ENCODE results near the gene MANF.
"Not testable (repeated sequence)": the region's sequence is repeated elsewhere in the genome, so short reads cannot be mapped to it uniquely, and the experiment has no call there.

Gene MANF

GRCh38 chr3:51384726-51385473, at the start of gene MANF:
TSS of gene MANF (plus strand) at chr3:51385291. CDS start at chr3:51385343, 52 bp downstream.
- DNase-seq (ENCODE audit: low read depth) = peak; percentile 98

GRCh38 chr3:51336261-51336660, 48.8 kb upstream of the MANF start:
- DNase-seq (ENCODE audit: low read depth) = no peak

GRCh38 chr3:51337666-51338065, 47.4 kb upstream of the MANF start:
- no peak for DNase-seq (ENCODE audit: low read depth)

- no peak for DNase-seq (ENCODE audit: low read depth)
Observed at GRCh38 chr3:51338632-51339031, 46.5 kb upstream of the MANF start.

- DNase-seq (ENCODE audit: low read depth) = peak; percentile 93
Observed at GRCh38 chr3:51340013-51340829, 44.9 kb upstream of the MANF start.

GRCh38 chr3:51340989-51341636, 44.0 kb upstream of the MANF start:
- DNase-seq (ENCODE audit: low read depth) = no peak

- peak; percentile 81 for DNase-seq (ENCODE audit: low read depth)
Observed at GRCh38 chr3:51343918-51344687, 41.0 kb upstream of the MANF start.

GRCh38 chr3:51350751-51351150, 34.3 kb upstream of the MANF start:
- no peak for DNase-seq (ENCODE audit: low read depth)

GRCh38 chr3:51353131-51353530, 32.0 kb upstream of the MANF start:
- DNase-seq (ENCODE audit: low read depth) = no peak

GRCh38 chr3:51353691-51354090, 31.4 kb upstream of the MANF start:
- no peak for DNase-seq (ENCODE audit: low read depth)

- DNase-seq (ENCODE audit: low read depth) = no peak
Observed at GRCh38 chr3:51354172-51354571, 30.9 kb upstream of the MANF start.

- DNase-seq (ENCODE audit: low read depth) = no peak
Observed at GRCh38 chr3:51354731-51355615, 30.1 kb upstream of the MANF start.

- DNase-seq (ENCODE audit: low read depth) = no peak
Observed at GRCh38 chr3:51355891-51356578, 29.1 kb upstream of the MANF start.

GRCh38 chr3:51357856-51358255, 27.2 kb upstream of the MANF start:
- no peak for DNase-seq (ENCODE audit: low read depth)

GRCh38 chr3:51358981-51359380, 26.1 kb upstream of the MANF start:
- DNase-seq (ENCODE audit: low read depth) = no peak

- no peak for DNase-seq (ENCODE audit: low read depth)
Observed at GRCh38 chr3:51360806-51361205, 24.3 kb upstream of the MANF start.

GRCh38 chr3:51361746-51362145, 23.3 kb upstream of the MANF start:
- DNase-seq (ENCODE audit: low read depth) = no peak

- DNase-seq (ENCODE audit: low read depth) = no peak
Observed at GRCh38 chr3:51362476-51362875, 22.6 kb upstream of the MANF start.

- not testable (repeated sequence) for DNase-seq (ENCODE audit: low read depth)
Observed at GRCh38 chr3:51368276-51368675, 16.8 kb upstream of the MANF start.

- DNase-seq (ENCODE audit: low read depth) = peak; percentile 65
Observed at GRCh38 chr3:51371943-51372557, 13.0 kb upstream of the MANF start.

All from fibroblast of gingiva (primary cell).